ENCODE data around the gene TMEM129. TPM values are rescaled to one million over a fixed set of nuclear protein-coding genes. Genes with fewer than 3 reads are reported as not detected.
"Not testable (repeated sequence)": the region's sequence is repeated elsewhere in the genome, so short reads cannot be mapped to it uniquely, and the experiment has no call there.

TMEM129 gene
- total RNA-seq, 1 donor from 2014 or later = 20.0 TPM

DNA sequence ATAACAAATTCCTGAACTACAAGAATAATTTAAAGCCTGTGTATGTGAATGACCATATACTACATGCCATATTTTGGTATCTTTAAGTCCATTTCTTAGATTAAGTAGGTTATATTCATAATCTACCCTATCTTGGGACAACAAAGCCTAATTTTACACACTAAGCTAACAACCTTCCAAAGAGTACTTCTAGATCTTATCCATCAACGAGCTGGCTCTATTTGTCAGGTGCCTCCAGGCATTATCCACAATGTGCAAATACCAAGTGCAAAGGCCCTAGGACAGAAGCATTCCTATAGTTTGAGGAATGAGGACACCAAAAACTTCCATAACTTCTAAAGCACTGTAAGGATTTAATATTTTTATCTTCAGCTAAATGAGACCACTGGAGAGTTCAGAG, 12.5 kb downstream of the TMEM129 start:
- Histone ChIP-seq H3K4me3 (ENCODE audit: low read depth, low read length) (no peak overlapping the region), H3K27me3 (ENCODE audit: control insufficient read depth, insufficient read depth, low read length) (no peaks in the 10 kb centered on the region), H3K36me3 (ENCODE audit: control insufficient read depth, insufficient read depth, low read length) (peaks cover 3% of the 10 kb centered on the region)
- TF ChIP-seq, protein P1, sequence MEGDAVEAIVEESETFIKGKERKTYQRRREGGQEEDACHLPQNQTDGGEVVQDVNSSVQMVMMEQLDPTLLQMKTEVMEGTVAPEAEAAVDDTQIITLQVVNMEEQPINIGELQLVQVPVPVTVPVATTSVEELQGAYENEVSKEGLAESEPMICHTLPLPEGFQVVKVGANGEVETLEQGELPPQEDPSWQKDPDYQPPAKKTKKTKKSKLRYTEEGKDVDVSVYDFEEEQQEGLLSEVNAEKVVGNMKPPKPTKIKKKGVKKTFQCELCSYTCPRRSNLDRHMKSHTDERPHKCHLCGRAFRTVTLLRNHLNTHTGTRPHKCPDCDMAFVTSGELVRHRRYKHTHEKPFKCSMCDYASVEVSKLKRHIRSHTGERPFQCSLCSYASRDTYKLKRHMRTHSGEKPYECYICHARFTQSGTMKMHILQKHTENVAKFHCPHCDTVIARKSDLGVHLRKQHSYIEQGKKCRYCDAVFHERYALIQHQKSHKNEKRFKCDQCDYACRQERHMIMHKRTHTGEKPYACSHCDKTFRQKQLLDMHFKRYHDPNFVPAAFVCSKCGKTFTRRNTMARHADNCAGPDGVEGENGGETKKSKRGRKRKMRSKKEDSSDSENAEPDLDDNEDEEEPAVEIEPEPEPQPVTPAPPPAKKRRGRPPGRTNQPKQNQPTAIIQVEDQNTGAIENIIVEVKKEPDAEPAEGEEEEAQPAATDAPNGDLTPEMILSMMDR (IDR thresholded peaks at IDR 0.05; ENCODE audit: insufficient read depth, low read length, severe bottlenecking) = no peak
- DNase-seq (ENCODE audit: low read depth) (no peak), FAIRE-seq (no peak)

DNA sequence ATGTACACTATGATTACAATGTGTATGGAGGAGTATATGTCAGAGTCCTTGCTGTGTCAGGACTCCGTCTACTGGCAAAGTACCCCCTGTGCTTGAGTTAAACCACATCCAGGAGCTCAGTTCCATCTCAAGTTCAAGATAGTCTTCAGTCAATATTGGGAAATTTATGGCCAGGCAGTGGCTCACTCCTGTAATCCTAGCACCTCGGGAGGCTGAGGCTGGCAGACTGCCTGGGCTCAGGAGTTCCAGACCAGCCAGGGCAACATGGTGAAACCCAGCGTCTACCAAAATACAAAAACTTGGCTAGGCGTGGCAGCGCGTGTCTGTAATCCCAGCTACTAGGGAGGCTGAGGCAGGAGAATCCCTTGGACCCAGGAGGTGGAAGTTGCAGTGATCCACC, 14.8 kb downstream of the TMEM129 start:
- DNase-seq (ENCODE audit: low read depth) (no peak), FAIRE-seq (no peak)
- Histone ChIP-seq H3K36me3 (ENCODE audit: control insufficient read depth, insufficient read depth, low read length) (peaks cover 7% of the 10 kb centered on the region), H3K4me3 (ENCODE audit: low read depth, low read length) (no peak overlapping the region), H3K27me3 (ENCODE audit: control insufficient read depth, insufficient read depth, low read length) (no peaks in the 10 kb centered on the region)
- TF ChIP-seq, protein P1 (IDR thresholded peaks at IDR 0.05; ENCODE audit: insufficient read depth, low read length, severe bottlenecking) = no peak

DNA sequence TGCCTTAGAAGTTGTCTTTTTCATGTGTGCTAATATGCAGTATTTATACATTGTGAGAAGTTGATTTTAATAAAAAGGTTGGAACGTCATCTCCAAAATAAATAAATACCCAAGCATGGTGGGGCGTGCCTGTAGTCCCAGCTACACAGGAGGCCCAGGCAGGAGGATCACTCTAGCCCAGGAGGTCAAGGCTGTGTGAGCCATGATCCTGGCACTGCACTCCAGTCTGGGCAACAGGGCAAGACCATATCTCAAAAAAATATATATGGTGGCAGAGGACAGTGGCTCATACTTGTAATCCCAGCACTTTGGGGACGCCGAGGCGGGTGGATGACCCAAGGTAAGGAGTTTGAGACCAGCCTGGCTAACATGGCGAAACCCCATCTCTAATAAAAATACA, 15.4 kb downstream of the TMEM129 start:
- peaks cover 7% of the 10 kb centered on the region for H3K36me3 ChIP-seq (ENCODE audit: control insufficient read depth, insufficient read depth, low read length)
- TF ChIP-seq, protein P1 (IDR thresholded peaks at IDR 0.05; ENCODE audit: insufficient read depth, low read length, severe bottlenecking) = no peak
- no peak overlapping the region for H3K4me3 ChIP-seq (ENCODE audit: low read depth, low read length)
- no peak for DNase-seq (ENCODE audit: low read depth)
- FAIRE-seq = no peak
- H3K27me3 ChIP-seq (ENCODE audit: control insufficient read depth, insufficient read depth, low read length) = no peaks in the 10 kb centered on the region

DNA sequence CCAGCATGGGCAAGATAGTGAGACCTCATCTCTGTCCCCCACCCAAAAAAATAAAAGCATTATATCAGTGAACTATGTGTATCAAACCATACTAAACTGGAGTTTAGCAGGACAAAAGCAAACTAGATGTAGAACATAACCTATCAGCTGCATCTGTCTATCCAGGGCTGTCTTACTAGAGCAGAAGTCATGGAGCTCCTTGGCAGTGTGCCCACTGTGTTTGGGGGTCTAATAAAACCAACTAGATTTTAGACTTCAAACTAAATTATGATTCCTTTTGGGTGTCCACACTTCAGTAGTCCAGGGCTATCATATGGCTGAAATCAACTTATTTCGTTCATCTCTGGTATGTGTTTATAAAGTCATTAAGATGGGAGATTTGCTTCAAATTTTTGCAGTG, 17.3 kb downstream of the TMEM129 start:
- Histone ChIP-seq H3K4me3 (ENCODE audit: low read depth, low read length) (no peak overlapping the region), H3K36me3 (ENCODE audit: control insufficient read depth, insufficient read depth, low read length) (peaks cover 9% of the 10 kb centered on the region), H3K27me3 (ENCODE audit: control insufficient read depth, insufficient read depth, low read length) (no peaks in the 10 kb centered on the region)
- FAIRE-seq (no peak), DNase-seq (ENCODE audit: low read depth) (no peak)
- TF ChIP-seq, protein P1 (IDR thresholded peaks at IDR 0.05; ENCODE audit: insufficient read depth, low read length, severe bottlenecking) = no peak

DNA sequence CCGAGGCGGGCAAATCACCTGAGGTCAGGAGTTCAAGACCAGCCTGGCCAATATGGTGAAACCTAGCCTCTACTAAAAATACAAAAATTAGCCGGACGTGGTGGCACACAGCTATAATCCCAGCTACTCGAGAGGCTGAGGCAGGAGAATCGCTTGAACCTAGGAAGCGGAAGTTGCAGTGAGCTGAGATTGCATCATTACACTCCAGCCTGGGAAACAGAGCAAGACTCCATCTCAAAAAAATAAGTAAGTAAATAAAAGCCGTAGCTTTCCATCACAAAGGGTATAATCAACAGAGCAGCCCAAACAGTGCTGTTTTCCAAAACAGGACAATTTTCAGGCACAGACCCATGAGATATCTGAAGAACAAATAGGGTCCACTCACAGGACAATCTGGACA, 19.5 kb downstream of the TMEM129 start:
- peaks cover 13% of the 10 kb centered on the region for H3K36me3 ChIP-seq (ENCODE audit: control insufficient read depth, insufficient read depth, low read length)
- not testable (repeated sequence) for H3K4me3 ChIP-seq (ENCODE audit: low read depth, low read length); FAIRE-seq; DNase-seq (ENCODE audit: low read depth); H3K27me3 ChIP-seq (ENCODE audit: control insufficient read depth, insufficient read depth, low read length)

DNA sequence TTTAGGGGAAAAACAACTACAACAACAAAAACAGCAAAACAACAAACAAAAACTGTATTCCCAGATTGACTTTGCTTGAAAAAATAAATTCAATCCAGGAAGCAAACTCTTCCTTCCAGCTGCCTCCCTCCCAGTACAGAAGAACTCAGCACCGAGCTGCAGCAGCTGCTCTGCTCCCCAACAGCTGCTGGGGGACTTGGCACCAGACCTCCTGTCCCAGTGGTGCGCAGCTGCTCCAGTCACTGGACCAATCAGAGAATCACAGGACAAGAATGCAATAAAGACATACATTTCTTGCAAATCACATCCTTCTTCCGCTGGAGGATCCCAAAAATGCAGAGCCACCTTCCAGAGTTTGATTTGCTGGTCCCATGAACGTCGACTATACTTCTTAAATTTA, 25.2 kb downstream of the TMEM129 start:
- Histone ChIP-seq H3K36me3 (ENCODE audit: control insufficient read depth, insufficient read depth, low read length) (peaks cover 23% of the 10 kb centered on the region), H3K27me3 (ENCODE audit: control insufficient read depth, insufficient read depth, low read length) (no peaks in the 10 kb centered on the region), H3K4me3 (ENCODE audit: low read depth, low read length) (no peak overlapping the region)
- FAIRE-seq = no peak
- no peak for DNase-seq (ENCODE audit: low read depth)
- TF ChIP-seq, protein P1 (IDR thresholded peaks at IDR 0.05; ENCODE audit: insufficient read depth, low read length, severe bottlenecking) = no peak
